Occipital lobe (tissue), 2 donors: Measurements from ENCODE around the gene RPH3AL. TPM values are rescaled to one million over a fixed set of nuclear protein-coding genes. Genes with fewer than 3 reads are reported as not detected.
"Not testable (repeated sequence)": the region's sequence is repeated elsewhere in the genome, so short reads cannot be mapped to it uniquely, and the experiment has no call there.

Source experiments
- DNase-seq: peaks from one replicate; lab custom pipeline; 2025; lab: John Stamatoyannopoulos, UW
- total RNA-seq: library from RNA; depleted of rRNA; stranded (reverse); fragments of >200 nt; gene quantifications from one replicate; pipeline ENCODE4 v1.2.3, GENCODE V29; 2014

The RPH3AL gene
- total RNA-seq, 1 donor from 2014 or later = 1.1 TPM

DNA sequence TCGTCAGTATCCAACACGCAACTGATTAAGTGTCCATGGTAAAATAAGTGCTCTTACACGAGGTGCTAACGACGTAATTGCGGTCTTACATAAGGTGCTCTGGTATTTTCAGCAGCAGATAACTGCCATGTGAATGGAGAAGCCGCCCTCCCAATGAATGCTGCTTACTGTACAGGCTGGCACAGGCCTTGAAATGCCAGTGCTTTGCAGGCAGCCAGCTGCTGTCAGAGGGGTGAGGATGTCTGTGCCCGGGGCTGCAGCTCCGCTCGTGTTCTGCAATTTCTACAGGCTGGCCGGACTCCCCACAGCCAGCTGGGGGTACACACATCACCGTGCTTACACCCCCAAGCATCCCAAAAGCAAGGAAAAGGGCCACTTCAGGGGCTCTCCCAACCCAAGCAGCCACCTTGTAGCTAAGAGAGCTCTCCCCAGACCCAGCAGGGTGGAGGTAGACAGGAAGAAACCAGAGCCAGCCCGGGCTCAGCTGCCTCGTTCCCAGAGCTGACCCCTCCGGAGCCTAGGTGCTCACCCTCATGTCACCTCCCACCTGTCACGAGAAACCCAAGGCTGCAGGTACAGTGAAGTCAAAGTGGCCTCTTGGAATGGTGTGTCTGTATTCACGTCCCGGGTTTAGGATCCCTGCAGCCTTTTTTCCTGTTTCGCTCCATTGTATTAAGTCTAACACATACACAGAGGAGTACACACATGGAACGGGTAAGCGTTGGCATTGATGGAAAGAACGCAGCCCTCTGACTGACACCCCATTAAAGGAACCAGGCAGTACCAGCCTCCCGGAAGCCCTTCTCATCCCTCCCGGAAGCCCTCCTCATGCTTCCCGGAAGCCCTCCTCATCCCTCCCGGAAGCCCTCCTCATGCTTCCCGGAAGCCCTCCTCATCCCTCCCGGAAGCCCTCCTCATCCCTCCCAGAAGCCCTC, 27.2 kb upstream of the RPH3AL start:
- DNase-seq = no peak

- no peak for DNase-seq
Observed at GRCh38 chr17:378068-378467, 25.5 kb upstream of the RPH3AL start.

DNA sequence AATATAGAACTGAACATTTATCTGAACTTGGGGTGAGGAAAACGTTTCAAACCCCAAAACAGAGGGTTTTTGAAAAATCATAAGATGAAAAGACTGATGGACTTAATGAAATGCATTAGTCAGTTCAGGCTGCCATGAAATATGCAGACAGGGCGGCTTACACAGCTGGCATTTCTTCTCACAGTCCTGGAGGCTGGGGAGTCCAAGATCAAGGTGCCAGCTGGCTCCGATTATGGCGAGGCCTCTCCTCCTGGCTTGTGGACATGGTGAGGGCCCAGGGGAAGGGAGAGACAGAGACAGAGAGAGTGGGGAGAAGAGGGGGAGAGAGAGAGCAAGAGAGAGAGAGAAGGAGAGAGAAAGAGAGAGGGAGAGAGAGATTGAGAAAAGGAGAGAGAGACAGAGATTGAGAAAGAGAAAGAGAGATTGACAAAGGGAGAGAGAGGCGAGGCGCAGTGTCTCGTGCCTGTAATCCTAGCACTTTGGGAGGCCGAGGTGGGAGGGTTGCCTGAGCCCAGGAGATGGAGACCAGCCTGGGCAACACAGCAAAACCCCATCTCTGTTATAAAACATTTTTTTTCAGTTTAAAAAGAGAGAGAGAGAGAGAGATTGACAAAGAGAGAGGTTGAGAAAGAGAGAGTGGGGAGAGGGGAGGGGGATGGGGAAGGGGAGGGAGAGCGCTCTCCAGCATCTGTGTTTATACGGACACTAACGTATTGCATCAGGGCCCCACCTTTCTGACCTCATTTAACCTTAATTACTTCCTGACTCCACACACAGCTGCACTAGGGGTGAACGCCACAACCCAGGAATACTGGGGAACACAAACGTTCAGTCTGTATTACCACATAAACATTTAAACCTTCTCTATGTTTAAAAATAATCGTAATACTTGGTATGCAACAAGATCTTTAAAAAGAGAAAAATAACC, 24.6 kb upstream of the RPH3AL start:
- DNase-seq = no peak

GRCh38 chr17:373613-374230, 21.1 kb upstream of the RPH3AL start:
- no peak for DNase-seq

GRCh38 chr17:372157-373152, 19.8 kb upstream of the RPH3AL start:
- no peak for DNase-seq

DNA sequence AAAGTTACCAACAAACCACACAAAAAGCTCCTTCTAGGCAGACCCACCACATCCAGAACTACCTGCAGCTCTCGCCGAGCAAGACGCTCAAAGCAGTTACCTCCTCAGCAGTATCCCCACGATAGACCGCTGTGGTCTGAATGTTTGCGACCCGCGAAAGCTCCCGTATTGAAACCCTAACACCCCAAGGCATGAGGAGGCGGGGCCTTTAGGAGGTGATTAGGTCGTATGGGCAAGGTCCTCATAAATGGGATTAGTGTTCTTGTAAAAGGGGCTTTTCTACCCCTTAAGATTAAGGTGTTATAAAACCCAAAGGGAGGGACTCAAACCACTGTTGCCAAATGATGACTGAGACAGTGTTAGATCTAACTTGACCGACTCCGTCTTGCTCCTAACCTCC, 19.0 kb upstream of the RPH3AL start:
- no peak for DNase-seq

- DNase-seq = not testable (repeated sequence)
Observed at GRCh38 chr17:367656-368055, 15.0 kb upstream of the RPH3AL start.

DNA sequence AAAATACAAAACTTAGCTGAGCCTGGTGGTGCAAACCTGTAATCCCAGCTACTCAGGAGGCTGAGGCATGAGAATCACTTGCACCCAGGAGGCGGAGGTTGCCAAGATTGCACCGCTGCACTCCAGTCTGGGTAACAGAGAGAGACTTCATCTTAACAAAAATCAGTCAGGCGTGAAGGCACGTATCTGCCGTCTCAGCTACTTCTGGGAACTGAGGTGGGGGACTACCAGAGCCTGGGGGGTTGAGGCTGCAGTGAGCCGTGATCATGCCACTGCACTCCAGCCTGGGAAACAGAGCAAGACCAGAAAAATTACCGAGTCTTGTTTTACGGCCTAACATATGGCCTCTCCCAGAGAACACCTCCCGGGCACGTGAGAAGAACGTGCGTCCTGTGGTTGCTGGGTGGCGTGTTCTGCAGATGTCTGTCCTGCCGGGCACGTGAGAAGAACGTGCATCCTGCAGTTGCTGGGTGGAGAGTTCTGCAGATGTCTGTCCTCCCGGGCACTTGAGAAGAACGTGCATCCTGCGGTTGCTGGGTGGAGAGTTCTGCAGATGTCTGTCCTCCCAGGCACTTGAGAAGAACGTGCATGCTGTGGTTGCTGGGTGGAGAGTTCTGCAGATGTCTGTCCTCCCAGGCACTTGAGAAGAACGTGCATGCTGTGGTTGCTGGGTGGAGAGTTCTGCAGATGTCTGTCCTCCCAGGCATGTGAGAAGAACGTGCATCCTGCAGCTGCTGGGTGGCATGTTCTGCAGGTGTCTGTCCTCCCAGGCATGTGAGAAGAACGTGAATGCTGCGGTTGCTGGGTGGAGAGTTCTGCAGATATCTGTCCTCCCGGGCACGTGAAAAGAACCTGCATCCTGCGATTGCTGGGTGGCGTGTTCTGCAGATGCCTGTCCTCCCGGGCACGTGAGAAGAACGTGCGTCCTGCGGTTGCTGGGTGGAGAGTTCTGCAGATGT, 14.3 kb upstream of the RPH3AL start:
- not testable (repeated sequence) for DNase-seq

GRCh38 chr17:364766-365165, 12.2 kb upstream of the RPH3AL start:
- no peak for DNase-seq

- DNase-seq = no peak
Observed at GRCh38 chr17:364308-364707, 11.7 kb upstream of the RPH3AL start.

GRCh38 chr17:362721-363120, 10.1 kb upstream of the RPH3AL start:
- DNase-seq = no peak

DNA sequence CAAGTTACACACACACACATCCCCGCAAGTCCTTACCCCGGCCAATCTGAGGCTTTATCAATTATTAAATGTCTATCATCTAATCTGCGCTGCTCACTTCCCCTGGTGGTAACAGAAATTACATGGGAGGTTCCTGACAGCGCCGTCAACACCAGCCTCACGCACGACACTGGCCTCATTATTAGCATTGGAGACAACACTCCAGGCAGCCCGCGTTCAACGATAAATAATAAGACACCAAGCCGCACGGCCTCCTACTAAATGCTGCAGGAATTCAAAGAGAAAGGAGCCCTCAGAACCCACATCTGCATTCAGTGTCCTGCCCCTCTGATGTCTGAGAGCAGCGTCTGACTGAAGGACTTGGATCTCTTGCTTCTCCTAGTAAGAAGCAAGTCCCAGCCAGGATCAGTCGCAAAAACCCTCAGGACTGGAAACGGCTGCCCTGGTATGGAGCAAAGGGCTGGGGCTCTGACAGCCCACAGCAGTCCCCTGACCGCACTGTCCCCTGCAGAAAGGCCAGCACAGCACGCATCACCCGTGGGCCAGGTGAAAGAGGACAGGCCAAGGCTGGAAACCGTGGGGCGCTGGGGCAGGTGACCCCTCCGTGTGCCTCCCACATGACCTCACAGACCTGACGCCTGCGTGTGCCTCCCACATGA, 7.6 kb upstream of the RPH3AL start:
- DNase-seq = no peak

DNA sequence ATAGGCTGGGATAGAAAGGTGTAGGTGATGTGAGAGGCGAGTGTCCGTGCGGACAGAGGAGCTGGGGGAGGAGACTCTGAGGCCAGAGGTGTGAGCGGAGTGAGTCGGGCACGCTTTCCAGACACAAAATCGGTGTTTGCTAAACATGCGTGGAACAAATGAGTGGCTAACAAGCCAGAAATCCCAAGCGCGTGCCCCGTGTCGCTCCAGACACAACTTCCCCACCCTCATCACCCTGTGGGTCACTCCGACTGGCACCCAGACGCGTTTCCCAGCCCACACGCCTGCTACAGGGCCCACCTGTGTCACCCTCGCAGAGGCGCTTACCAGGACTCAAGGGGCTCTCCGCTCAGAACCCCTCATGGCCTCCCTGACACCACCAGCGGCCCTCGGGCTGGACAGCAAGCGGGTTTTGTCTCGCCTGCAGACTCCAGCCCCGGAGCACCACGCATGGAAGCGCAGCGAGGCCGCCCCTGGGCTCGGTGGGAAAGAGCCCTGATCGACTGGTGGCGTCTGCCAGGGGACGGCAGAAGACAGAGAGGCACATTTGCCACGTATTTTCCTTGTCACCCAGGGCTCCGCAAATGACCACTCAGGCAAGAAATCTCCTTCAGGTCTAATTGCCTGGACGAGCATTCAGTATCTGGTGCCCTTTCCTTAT, 6.0 kb upstream of the RPH3AL start:
- DNase-seq = no peak

DNA sequence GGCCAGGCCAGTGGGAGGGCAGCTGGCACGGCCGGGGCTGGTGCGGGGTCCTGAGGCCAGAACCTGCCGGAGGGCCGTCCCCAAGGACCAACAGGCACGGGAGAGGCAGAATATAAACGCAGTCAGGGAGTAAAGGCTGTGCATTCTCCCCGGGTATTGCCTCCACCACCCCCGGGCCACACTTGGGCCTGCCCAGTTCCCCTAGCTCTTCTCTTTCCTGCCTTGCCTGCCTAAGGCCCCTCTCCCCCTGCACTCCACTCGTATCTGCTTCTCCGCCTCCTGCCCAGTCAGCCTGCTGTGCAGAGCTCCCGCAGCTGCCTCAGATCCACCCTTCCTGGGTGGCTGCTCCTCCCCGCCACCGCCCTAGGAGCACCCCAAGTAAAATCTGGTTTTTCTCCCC, 5.0 kb upstream of the RPH3AL start:
- DNase-seq = no peak

DNA sequence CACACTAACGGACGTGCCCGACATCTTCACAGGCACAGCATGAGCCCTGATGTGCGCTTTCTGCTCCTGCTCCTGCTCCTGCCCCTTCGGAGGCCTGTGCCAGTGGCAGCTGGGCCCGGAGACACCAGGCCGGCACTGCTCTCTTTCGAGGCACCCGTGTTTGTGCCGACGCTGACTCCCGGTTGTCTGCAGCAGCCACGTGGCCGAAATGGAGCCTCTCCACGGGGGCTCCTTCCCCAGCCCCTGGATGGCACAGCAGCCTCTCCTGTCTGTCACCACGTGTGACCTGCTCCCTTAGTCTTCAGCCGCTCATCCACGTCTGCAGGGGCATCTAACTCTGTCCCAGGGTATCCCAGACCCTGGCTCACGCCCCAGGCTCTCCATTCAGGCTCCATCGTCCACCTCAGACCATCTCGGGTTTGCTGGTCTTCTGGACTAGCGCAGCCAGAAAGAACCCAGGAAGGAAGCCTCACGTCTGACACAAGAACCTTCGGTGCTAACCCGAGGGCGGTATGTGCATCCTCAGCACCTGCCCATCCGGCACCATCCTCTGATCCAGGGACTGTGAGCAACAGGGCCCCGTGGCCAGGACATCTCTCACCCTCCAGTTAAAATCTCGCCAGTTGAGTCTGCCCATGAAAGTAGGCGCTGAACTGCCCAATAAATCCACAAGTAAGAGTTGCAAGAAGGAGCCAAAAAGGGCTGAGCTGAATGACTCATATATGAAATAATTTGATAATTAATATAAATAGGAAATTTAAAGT, 4.2 kb upstream of the RPH3AL start:
- DNase-seq = no peak

- DNase-seq = no peak
Observed at GRCh38 chr17:354651-355556, 2.3 kb upstream of the RPH3AL start.
